Measurements from ENCODE around the gene MACROH2A1.

MACROH2A1 gene

DNA sequence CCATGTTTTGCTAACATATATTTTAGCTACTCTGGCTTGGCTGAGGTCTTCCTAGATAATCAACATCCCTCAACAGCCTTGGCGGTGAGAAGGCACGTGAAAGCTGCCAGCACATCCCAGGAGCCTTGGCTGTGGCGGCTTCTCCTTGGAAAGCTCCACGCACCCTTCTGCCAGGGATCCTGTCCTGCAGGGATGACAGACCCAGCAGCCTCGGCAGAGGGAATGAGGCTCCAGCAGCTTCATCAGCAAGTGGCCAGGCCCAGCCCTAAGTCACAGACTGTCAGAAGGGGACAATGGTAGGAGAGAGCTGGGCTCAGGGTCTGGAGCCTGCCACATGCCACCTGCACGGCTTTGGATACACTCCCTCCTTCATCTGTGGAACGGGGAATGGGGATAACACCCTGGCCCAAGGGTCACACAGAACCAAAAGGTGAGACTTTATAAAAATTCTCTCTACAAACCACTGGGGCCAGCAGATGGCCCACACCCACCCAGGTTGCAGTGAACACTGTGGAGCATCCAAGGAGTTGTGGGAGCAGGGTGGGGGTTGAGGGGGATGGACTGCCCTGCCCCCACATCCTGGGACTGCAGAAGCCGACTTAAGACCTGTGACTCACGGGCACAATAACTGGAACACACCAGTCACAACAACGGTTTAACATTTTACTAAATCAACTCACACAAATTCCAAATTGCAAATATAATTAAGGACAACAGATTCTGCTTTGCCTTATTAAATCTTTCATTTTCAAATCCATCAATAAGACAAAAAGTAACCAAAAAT lies 65.1 kb downstream of the MACROH2A1 start:
- no peak for DNase-seq (ENCODE audit: low read depth in 2 of 2)

DNA sequence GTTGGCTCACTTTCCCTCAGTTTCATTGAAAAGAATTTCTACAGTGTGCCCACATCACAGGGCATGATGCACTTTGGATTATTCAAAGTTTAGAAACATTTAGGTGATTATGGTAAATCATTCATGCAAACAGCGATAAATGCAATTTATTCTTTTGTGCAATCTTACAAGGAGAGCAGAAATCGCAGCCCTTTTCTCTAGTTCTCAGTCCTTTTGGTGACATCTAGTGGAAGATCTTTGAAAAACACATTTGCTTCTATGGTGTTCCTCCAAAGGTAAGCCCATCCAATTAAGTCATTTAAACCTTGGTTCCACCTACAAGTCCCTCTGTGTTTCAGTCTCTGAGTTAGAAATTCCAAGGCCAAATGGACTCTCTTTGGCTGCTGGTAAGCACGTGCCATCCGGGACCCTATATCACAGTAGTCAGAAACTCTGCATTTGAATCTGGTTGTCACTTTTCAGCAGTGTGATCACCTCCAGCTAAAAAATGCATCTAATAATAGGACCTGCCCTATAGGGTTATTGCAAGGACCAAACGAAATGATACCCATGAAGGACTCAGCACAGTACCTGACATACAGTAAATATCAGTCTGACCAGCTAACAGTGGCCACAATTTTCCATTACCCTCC lies 66.4 kb downstream of the MACROH2A1 start:
- DNase-seq (ENCODE audit: low read depth in 2 of 2): no peak

DNA sequence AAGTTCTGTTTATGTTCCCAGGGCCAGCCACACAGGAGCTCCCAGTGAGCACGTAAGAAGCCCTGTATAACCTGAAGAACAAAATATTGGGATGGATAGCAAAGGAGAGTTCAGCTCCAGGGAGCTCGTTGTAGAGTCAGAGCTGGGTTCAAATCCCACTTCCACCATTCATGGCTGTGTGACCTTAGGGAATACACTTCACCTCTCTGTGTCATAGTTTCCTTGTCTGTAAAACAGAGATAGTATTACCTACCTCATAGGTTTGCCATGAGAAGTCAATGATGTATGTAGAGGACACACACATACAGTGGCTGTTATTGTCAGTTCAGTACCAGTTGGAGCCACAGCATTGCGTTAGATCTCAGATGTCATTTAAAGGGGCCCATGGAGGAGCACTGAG lies 67.4 kb downstream of the MACROH2A1 start:
- no peak for DNase-seq (ENCODE audit: low read depth in 2 of 2)

DNA sequence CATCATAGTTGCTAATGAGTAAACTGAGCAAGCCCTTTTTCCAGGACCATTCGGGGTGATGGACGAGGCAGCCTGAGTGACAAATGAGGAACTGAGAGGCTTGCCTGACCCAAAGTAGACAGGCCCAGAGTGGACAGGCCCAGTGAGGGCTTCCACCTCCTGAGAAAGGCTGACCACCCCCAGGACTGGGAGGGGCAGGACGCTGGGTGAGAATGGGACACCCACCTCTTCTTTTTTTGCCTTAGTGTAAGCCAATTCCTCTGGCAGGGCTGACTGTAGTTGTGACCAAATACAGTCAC lies 68.3 kb downstream of the MACROH2A1 start:
- no peak for DNase-seq (ENCODE audit: low read depth in 2 of 2)

DNA sequence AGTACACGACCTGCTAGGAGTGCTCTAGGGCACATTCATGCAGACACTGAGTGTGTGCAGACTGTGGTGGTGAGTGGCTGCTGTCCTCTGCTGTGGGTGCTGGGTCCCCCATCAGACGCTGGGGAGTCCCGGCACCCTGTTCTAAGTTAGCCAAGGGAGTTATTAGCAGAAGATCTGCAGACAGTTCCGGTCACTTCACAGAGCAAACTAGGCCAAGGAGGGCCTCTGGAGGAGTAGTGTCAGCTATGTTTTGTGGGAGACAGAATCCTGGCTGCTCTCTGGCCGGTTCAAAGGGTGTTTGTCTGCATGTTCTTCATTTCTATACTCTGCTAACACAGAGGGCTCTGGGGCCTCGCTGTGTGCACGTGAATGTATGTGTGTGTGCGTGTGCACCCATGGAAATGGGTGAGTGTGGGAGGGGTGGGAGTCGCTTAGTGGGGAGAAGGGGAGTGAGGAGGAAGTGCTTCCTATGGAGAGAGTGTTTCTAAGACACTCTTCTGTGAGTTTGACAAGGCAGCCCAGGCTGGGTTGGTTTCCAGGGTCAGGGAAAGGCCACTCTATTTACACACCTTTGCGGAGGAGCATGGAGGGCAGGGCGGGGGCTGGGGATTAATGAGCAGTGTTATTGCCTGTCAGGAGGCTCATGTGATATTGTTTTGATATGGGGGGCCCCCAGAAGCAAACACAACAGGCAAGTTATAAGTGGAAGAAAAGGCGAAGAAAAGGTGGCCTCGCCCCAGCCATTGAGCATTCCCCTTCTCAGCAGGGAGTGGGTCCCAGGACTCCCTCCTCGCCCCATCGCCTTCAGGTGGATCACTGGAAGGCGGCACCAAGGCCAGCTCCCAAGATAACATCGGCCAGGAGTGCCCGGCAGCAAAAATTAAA lies 68.9 kb downstream of the MACROH2A1 start:
- DNase-seq (ENCODE audit: low read depth in 2 of 2): no peak

DNA sequence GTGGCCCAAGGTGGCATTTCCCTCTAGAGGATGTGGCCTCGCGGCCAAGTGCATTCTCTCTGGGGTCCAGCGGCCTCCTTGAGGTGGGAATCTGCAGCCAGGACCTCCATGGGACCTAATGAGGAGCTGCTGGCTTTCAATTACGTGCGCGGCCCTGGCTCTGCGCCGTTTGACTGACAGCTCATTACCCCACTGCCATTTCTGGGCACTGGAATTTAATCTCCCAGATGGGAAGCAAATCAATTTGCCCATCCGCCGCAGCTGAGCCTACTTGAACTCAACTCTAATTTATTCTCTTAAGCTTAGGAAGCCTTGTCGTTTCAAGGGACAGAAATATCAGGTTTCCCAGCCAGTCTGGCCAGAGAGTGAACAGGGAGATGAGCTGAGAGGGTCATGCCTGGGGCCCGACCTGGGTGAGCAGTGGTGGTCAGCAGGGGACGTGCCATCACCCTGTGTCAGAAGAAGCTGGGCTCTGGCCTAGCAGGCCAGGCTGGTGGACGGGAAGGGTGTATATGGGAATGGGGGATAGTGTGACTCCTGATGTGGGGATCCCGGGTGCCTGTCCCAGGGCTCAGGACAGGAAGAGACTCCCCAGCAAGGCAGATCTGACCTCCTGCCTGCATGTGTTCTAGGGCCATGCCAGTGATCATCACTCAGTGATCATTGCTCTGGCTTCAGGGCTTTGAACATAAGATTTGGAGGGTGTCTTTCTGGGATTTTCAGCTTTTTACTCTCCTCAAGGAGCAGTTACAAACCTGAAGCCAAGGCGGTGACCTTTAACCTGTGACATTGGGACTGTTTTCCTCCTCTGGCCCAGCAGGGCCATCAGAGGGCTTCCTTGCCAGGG lies 69.7 kb downstream of the MACROH2A1 start:
- no peak for DNase-seq (ENCODE audit: low read depth in 2 of 2)

DNA sequence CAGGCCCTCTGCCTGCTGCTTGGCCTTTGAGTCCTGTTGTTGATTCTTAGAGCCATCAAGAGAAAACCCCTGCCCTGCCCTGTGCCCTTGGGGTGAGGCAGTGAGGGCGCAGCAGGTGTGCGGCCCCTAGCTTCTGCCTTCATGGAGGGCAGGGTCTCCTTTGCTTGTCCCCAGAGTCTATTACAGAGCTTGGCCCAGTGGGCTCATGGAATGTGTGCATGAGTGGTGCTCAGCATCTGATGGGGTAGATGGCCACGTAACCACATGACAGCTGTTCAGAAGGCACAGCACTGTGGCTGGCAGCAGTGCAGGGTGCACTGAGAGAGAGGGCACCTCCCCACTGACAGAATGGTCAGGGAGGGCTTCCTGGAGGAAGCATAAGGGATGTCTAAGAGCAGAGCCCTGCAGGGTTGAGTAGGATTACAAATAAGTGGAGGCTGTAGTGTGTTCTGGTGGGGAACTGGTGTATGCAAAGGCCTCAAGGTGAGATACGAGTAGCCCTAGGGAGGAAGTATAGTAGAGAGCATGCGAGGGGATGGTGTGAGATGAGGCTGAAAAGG lies 70.8 kb downstream of the MACROH2A1 start:
- no peak for DNase-seq (ENCODE audit: low read depth in 2 of 2)

DNA sequence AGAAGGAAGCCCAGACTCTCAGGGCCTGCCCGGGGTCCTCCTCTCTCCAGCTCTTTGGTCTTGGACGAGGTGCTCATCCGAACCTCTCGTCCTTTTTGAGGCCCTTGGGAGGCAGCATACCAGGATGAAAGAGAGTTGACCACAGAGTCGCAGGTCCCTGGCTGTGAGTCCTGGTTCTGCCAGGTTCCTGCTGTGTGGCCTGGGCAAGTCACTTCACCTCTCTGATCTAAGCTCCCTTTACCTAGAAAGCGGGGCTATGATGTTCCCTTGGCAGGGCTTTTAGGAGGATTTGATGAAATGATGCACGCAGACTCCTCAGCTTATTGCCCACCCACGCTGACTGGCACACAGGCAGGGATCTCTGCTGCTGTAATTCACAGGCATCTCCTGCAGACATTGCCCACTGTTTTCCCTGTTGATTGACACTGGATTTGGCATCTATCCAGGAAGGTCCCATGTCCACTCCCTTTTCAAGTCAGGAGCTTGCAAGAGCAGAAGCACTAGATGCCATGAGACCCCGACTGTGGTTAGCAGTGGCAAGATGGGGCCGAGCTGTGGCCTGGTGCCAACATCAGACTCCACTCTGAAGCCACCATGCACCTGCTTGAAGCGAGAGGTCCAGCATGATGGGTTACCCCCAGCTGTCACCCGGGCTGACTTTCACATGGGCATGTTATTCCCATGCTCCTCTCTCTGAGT lies 71.5 kb downstream of the MACROH2A1 start:
- no peak for DNase-seq (ENCODE audit: low read depth in 2 of 2)

DNA sequence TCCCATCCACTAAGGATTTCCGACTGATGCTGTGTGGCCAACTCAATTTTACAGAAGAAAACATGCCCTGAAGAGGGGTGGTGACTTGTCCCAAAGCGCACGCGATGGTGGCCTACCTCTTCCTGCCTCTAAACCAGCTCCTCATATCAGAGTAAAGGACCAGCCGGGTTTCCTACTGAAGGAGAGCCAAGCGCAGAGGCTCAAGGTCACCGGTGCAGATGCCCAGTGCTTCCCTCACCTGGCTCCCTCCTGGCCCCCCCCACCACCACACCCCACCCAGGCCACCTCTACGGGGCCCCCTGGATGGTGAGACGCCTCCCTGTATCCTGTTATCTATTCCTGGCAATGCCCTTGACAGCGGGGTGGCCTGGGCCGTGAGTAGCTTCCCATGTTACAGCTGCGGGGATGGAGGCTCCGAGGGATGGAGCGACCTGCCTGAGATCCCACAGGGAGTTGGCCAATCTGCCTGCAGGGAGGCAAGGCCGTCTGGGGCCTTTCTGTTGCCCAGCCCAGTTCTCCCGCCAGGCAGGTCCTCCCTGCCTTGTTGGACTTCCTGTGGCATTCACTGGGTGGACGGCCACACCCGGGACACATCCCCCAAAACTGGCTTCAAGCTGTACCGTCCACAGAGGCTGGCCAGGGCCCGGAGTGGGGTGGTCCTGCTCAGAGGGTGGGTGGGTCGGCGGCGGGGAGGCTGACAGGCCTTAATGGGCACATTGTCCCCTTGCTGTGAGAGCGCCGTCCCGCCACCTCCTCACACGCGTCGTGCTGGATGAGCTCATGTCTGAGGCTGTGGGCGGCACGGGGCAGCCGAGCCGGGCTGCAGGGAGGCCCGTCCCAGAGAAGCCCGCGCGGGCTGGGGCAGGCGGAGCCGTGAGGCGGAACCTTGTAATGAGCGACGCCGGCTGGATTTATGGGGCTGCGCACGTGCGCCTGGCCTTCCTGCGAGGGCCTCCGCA lies 72.5 kb downstream of the MACROH2A1 start:
- no peak for DNase-seq (ENCODE audit: low read depth in 2 of 2)

DNA sequence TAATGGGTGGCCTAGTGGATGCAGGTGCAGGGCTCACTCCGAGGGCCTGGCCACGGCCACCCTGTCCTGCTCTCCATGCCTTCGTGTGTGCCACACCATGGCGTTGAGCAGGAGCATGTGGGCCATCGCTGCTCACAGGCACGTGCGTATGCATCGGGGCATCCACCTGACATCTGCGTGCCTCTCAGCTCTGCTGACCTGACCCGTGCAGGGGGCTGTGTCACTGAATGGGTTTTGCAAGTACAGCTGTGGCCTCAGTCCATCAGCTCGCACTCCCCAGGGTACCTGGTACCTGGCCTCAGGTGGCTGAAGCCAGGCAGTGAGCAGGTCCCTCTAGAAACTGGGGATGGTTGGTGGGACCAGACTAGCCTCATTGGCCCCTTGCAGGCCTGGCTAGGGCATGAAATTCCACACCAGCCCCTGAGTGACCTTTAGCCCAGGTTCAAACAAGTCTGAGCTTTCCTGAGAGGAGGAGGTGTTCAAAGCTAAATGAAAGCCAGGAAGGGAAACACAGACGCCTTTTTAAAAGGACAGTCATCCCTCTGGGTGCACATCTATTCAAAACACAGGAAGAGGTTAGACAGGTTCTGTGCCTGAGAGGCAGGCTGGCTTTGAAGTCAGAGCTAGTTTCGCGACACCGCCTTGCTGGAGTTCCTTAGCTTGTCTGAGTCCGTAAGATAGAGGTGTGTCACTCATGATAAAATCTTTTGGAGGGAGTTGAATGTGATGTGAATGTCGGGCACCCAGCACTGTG lies 74.0 kb downstream of the MACROH2A1 start:
- DNase-seq (ENCODE audit: low read depth in 2 of 2): no peak

DNA sequence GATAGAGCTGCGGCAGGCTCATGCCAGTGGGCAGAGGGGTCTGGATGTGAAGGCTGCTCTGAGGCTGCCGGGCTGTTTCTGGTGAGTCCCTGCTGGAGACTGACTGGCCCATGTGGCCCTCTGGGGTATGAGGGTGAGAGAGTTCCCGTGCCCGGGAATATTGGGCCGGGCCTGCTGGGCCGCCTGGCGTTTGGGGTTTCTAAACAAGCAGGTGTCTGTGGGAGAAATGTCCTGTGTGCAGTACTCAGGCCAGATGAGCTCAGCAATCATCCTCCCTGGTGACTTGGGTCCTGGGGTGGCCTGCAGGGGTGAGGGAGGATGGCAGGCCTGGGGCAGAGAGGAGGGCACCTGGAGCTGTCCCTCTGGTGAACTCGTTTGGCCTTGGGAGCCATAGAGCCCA lies 74.9 kb downstream of the MACROH2A1 start:
- no peak for DNase-seq (ENCODE audit: low read depth in 2 of 2)

DNA sequence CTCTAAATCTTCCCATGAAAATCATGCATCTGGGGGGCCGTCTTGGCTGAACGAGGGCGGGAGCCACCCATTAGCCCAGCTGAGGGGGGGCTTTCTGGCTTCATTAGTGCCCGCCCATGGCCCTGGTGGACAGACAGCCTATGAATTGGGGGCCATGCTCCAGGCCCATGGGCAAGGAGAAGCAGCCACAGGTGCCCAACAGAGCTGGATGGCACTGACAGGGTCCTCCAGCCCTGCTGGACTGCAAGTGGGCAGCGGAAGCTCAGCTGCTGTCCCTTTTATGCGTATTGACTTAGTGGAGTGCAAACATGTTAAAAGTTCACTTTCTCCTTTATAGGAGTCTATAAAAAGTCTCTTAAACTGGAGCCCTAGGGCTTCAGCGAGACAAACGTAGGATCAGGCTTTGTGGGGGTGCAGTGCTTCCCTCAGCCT lies 75.3 kb downstream of the MACROH2A1 start:
- DNase-seq (ENCODE audit: low read depth in 2 of 2): no peak

DNA sequence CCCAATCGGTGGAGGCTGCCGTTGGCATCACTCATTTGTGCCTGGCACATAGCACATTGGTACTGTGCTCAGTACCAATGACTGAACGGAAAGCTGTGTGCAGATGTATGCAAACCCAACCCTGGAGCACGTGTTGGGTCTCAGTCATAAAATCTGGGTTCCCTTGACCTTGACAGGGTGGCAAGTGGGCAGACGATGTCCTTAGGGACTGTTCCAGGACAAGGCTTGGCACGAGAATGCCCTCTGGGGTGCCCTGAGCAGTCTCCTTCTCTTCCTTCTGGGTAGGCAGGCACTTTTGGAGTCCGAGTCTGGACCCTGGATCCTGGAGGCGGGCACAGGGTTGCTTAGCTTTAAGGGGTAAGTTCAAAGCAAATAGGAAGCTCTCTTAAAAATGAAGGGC lies 75.8 kb downstream of the MACROH2A1 start:
- DNase-seq (ENCODE audit: low read depth in 2 of 2): no peak

DNA sequence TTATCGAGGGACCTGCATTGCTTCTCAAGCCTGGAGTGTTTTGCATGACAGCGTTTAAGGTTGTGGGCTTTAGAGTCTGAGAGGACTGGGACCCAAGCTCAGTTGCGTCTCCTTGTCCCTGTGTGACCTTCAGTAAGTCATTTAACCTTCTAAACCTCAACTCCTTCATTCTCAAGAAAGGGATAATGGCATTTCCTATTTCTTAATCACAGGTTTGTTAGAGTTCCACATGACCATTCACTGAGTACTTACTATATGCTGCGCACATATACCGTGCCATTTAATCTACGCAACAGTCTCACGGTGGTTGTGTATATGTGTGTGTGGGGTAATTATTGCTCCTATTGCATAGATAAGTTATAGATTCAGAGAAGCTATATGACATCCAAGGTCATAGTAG lies 76.3 kb downstream of the MACROH2A1 start:
- no peak for DNase-seq (ENCODE audit: low read depth in 2 of 2)

DNA sequence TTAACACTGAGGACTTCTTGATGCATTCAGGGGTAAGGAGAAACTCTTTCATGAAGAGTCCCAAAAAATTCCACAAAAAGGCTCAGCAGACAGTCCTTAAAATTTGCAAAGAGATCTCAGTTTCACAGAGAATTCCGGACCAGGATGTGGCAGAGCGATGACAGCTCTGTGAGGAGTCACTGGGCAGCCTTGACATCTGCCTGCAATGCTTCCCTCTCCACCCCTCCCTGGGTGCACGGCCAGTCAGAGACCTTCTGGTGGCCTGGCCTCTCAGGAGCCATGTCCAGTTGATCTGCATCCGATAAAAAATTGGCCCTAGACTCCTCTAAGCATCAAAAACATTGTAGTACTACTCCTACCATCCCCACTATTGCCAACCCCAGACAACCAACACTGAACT lies 76.8 kb downstream of the MACROH2A1 start:
- no peak for DNase-seq (ENCODE audit: low read depth in 2 of 2)

DNA sequence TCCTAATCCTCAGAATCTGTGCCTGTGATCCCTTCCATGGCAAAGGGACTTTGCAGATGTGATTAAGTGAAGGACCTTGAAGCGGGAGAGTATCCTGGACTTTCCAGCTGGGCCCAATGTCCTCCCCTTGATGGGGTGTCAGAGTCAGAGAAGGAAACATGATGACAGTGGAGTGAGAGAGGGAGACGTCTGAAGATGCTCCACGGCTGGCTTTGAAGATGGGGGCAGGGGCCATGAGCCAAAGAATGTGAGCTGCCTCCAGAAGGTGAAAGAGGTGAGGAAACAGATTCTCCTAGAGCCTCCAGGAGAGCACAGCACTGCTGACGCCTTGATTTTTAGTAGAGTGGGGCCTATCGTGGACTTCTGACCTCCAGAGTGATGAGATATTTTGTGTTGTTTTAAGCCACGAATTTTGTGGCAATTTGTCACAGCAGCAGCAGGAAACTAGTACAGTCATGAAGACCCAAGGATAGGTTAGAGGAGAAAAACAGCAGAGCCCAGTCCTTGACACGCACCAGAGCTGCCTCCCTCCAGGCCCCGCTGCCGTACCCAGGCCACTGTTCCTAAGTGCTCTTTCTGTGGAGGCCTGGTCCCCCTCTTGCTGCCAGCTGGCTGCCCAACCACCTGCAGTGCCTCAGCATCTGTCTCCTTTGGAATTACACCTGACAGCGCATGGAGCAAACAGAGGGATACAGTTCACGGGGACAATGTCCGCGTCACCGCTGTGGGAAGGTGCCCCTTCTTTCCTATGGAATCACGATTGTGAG lies 78.1 kb downstream of the MACROH2A1 start:
- no peak for DNase-seq (ENCODE audit: low read depth in 2 of 2)

DNA sequence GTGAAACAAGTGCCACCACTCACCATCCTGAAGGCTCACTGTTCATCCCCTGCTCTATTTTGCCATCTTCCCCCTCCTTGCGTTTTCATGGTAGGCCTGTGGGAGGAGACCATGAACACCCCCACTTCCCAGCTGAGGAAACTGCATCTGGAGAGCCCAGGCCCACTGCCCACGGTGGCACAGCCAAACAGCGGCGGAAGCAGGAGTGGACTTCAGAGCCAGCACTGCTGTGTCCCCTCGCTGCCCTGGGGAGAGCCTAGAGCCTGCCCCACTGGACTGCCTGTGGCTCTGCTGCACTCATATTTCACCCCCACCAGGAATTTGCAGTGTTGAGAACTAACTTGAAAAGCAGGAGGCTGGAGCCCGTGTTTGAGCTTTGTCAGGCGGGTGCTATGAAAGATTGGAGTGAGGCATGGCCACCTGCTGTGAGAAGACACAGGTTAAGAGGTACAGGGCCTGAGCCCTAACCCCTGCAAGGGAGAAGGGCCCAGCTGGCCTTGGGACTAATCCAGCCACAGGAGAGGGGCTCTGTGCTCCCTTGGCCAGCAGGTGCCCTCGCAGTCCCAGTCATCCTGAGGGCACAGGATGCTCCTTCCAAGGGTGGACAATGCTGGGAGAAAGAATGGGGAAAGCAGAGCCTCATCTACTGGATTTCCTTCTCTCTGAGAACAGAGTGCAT lies 79.0 kb downstream of the MACROH2A1 start:
- no peak for DNase-seq (ENCODE audit: low read depth in 2 of 2)

DNA sequence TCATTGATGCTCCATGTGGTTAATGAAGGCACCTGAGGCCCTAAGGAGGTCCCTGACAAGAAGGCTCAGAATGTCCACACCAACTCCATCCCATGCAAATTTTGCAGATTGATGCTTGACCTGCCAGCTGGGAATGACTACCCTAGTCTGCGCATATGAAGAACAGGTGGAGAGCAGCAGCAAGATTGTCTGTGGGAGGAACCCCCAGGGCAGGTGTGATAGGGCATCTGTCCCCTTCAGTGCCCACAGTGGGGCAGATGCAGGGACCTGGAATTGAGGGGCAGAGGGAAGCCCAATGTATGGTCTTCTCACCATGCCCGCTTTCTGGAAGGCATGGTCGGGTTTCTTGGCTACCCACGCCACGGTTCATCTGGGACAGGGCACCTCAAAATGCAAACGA lies 79.6 kb downstream of the MACROH2A1 start:
- DNase-seq (ENCODE audit: low read depth in 2 of 2): no peak
